Smooth muscle cell (in vitro differentiated cells): ENCODE data around the gene RNF150. TPM values are rescaled to one million over a fixed set of nuclear protein-coding genes. Genes with fewer than 3 reads are reported as not detected.

Source experiments
- DNase-seq: peaks from one replicate; lab custom pipeline; 2025; ENCODE audit not compliant: unreplicated experiment; lab: John Stamatoyannopoulos, UW
- H2AFZ ChIP-seq: fragments of 200-600 bp; sonication (generic); 2 replicates; pipeline ENCODE4 v1.6.0; 2016; ENCODE audit warnings: antibody characterized with exemption, low read depth, mild to moderate bottlenecking
- H3F3A ChIP-seq: fragments of 200-600 bp; sonication (generic); 2 replicates; pipeline ENCODE4 v1.6.0; 2017; ENCODE audit warnings: antibody characterized with exemption, low read depth
- H3K27ac ChIP-seq: fragments of 200-600 bp; sonication (generic); 2 replicates; pipeline ENCODE4 v1.5.1; 2016; ENCODE audit warnings: low read depth, mild to moderate bottlenecking
- H3K27me3 ChIP-seq: fragments of 200-600 bp; sonication (generic); 2 replicates; pipeline ENCODE4 v1.6.1; 2016; ENCODE audit warnings: low read depth, mild to moderate bottlenecking
- H3K36me3 ChIP-seq: fragments of 200-600 bp; sonication (generic); 2 replicates; pipeline ENCODE4 v1.5.1; 2016; ENCODE audit warnings: low read depth
- H3K4me1 ChIP-seq: fragments of 200-600 bp; sonication (generic); 2 replicates; pipeline ENCODE4 v1.5.1; 2016; ENCODE audit warnings: low read depth
- H3K4me2 ChIP-seq: fragments of 200-600 bp; sonication (generic); 2 replicates; pipeline ENCODE4 v1.6.0; 2016; ENCODE audit warnings: mild to moderate bottlenecking
- H3K4me3 ChIP-seq: fragments of 200-600 bp; sonication (generic); 2 replicates; pipeline ENCODE4 v1.5.1; 2016; ENCODE audit warnings: mild to moderate bottlenecking
- H3K79me2 ChIP-seq: fragments of 200-600 bp; sonication (generic); 2 replicates; pipeline ENCODE4 v1.6.0; 2016; ENCODE audit warnings: low read depth, mild to moderate bottlenecking
- H3K9ac ChIP-seq: fragments of 200-600 bp; sonication (generic); 2 replicates; pipeline ENCODE4 v1.6.0; 2016; ENCODE audit warnings: low read depth
- H3K9me3 ChIP-seq: fragments of 200-600 bp; sonication (generic); replicated peaks from 2 replicates; pipeline ENCODE4 v1.5.1; 2016; ENCODE audit warnings: low read depth
- H4K20me1 ChIP-seq: fragments of 200-600 bp; sonication (generic); 2 replicates; pipeline ENCODE4 v1.6.0; 2016; ENCODE audit warnings: low read depth
- CTCF ChIP-seq: fragments of 200-600 bp; sonication (generic); IDR thresholded peaks from 2 replicates; pipeline ENCODE4 v1.5.1; 2017; ENCODE audit warnings: borderline replicate concordance, mild to moderate bottlenecking, antibody characterized with exemption; ENCODE audit not compliant: insufficient read depth, poor library complexity, severe bottlenecking
- WGBS: methylation state at CpG from one replicate; pipeline ENCODE4 v1.1.7; 2016; ENCODE audit warnings: low lambda C conversion rate; 5-methylcytosine and 5-hydroxymethylcytosine counted together
- polyA plus RNA-seq: library from polyadenylated mRNA; unstranded; fragments of >200 nt; fragmentation: Nextera tagmentation; extraction: Ambion mirVana; gene quantifications from 2 replicates; pipeline ENCODE4 v1.2.1, GENCODE V29; 2016
- total RNA-seq: library from RNA; depleted of rRNA; stranded (reverse); fragments of >200 nt; gene quantifications from 2 replicates; pipeline ENCODE4 v1.2.3, GENCODE V29; 2014

RNF150 gene
- total and polyA plus RNA-seq, 2 experiments from 2014 or later: 0.09 to 2.2 TPM

DNA sequence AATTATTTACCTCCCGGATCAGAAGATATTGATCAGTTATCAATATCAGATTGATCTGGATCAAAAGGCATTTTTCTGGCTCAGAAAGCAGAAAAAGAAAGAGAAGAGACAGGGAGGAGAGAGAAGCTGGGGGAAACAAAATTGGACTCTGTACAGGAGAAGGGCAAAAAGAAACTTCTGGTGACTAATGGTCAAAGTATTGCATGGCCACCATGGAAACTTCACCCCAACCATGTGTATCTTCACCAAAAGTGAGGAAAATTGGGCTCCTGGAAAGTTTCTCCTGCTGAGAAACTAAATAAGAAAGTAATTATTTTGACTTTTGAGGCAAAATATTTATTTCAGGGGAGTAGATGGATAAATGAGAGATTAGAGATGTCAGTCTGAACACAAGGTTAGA is 33.9 kb downstream of the RNF150 start:
- Histone ChIP-seq H3K4me3 (no peak overlapping the region), H3K27ac (no peak overlapping the region), H3F3A (no peaks in the 10 kb centered on the region), H3K9ac (no peak overlapping the region), H3K4me2 (no peak overlapping the region), H3K36me3 (no peaks in the 10 kb centered on the region), H3K4me1 (no peaks in the 10 kb centered on the region), H3K79me2 (no peaks in the 10 kb centered on the region), H3K27me3 (no peaks in the 10 kb centered on the region), H2AFZ (no peak overlapping the region), H3K9me3 (no peaks in the 10 kb centered on the region), H4K20me1 (no peaks in the 10 kb centered on the region)
- 96% methylated on average over 1 of the region's 1 CpG for WGBS
- no peak for TF ChIP-seq CTCF
- DNase-seq: no peak

GRCh38 chr4:141098163-141098562 is 35.1 kb downstream of the RNF150 start:
- Histone ChIP-seq H3K36me3 (no peaks in the 10 kb centered on the region), H3F3A (no peaks in the 10 kb centered on the region), H3K9me3 (no peaks in the 10 kb centered on the region), H3K4me2 (no peak overlapping the region), H3K79me2 (no peaks in the 10 kb centered on the region), H4K20me1 (no peaks in the 10 kb centered on the region), H2AFZ (no peak overlapping the region), H3K4me3 (no peak overlapping the region), H3K27ac (no peak overlapping the region), H3K4me1 (no peaks in the 10 kb centered on the region), H3K9ac (no peak overlapping the region), H3K27me3 (no peaks in the 10 kb centered on the region)
- WGBS: 94% methylated on average over 3 of the region's 3 CpGs
- DNase-seq: no peak
- TF ChIP-seq CTCF: no peak

DNA sequence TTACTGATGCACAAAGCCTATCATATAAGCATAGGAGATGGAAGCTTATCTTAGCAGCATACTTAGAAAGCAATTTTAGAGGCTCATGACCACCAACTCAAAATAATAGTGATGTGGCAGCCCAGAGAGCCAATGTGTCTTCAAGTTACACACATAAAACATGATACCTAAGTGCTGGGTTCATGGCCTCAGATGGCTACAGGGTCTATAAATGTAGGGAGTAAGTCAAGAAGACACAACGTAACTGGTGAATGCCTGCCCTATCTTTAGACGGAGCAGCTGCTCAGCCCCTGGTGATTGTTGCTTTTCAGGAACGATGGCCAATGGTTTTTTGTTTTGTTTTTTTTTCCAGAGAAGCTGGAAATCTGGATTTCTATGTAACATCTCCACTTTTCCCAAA is 42.8 kb downstream of the RNF150 start:
- no peaks in the 10 kb centered on the region for H3K4me1 ChIP-seq
- no peaks in the 10 kb centered on the region for H4K20me1 ChIP-seq
- no peak overlapping the region for H3K27ac ChIP-seq
- no peaks in the 10 kb centered on the region for H3K79me2 ChIP-seq
- H3K4me2 ChIP-seq: no peak overlapping the region
- no peak overlapping the region for H3K4me3 ChIP-seq
- no peak overlapping the region for H3K9ac ChIP-seq
- DNase-seq: no peak
- H3K27me3 ChIP-seq: no peaks in the 10 kb centered on the region
- H3K9me3 ChIP-seq: no peaks in the 10 kb centered on the region
- H3F3A ChIP-seq: no peaks in the 10 kb centered on the region
- 42% methylated on average over 3 of the region's 3 CpGs for WGBS
- H3K36me3 ChIP-seq: no peaks in the 10 kb centered on the region
- TF ChIP-seq CTCF: no peak
- no peak overlapping the region for H2AFZ ChIP-seq

DNA sequence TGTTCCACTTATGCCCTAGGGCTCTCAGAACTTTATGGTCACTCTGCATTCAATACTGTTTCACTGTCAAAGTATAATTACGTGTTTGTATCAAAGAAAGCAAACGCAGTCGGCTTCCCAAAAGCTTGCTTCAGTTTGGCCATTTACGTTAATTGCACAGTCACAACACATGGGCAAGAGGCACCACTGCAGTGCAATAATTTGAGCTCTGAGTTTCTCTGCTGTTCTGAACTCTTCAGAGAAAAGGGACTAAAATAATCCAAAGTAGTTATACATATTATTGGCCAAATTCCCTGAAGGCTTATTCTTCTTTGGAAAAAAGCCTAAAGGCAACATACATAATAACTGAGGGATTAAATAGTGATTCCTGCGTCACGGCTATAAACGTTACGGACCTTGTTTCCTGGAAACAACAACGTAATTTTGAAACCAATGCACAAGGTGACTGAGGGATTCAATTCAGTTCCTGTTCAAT is 51.3 kb downstream of the RNF150 start:
- no peak overlapping the region for H3K9ac ChIP-seq
- H3K4me2 ChIP-seq: no peak overlapping the region

More for the DNA sequence above, 51.3 kb downstream of the RNF150 start:
- no peaks in the 10 kb centered on the region for H3F3A ChIP-seq
- no peak for TF ChIP-seq CTCF
- H3K9me3 ChIP-seq: no peaks in the 10 kb centered on the region
- H2AFZ ChIP-seq: no peak overlapping the region
- no peaks in the 10 kb centered on the region for H4K20me1 ChIP-seq
- no peaks in the 10 kb centered on the region for H3K4me1 ChIP-seq
- H3K4me3 ChIP-seq: no peak overlapping the region
- H3K36me3 ChIP-seq: no peaks in the 10 kb centered on the region
- WGBS: 86% methylated on average over 9 of the region's 9 CpGs
- DNase-seq: no peak
- no peaks in the 10 kb centered on the region for H3K27me3 ChIP-seq
- H3K27ac ChIP-seq: no peak overlapping the region
- no peaks in the 10 kb centered on the region for H3K79me2 ChIP-seq
